ENCODE measurements around the gene NXPE2.

GRCh38 chr11:114719562-114719961 lies 41.2 kb downstream of the NXPE2 start:
- TF ChIP-seq CTCF (IDR thresholded peaks at IDR 0.05) (no peak), GABPA (IDR thresholded peaks at IDR 0.05; ENCODE audit: low read depth) (no peak), POLR2AphosphoS5 (IDR thresholded peaks at IDR 0.05; ENCODE audit: low read depth, low read length) (no peak), USF1 (IDR thresholded peaks at IDR 0.05; ENCODE audit: borderline replicate concordance, low read depth) (no peak), EP300 (IDR thresholded peaks at IDR 0.05; ENCODE audit: borderline replicate concordance in 1 of 2, low read depth in 1 of 2, low read length in 1 of 2) (no peak), YY1 (IDR thresholded peaks at IDR 0.05; ENCODE audit: low read depth) (no peak), MAX (IDR thresholded peaks at IDR 0.05; ENCODE audit: low read depth) (no peak), MXI1 (IDR thresholded peaks at IDR 0.05; ENCODE audit: low read depth, low read length) (no peak), NRF1 (IDR thresholded peaks at IDR 0.05; ENCODE audit: low read depth, low read length) (no peak), RAD21 (IDR thresholded peaks at IDR 0.05; ENCODE audit: low read length) (no peak), REST (IDR thresholded peaks at IDR 0.05; ENCODE audit: low read depth, low read length) (no peak), EZH2phosphoT487 (IDR thresholded peaks at IDR 0.05; ENCODE audit: borderline replicate concordance, low read depth) (no peak), FOXJ3 (CRISPR knock-in tag; IDR thresholded peaks at IDR 0.05) (no peak), GATA2 (CRISPR knock-in tag; IDR thresholded peaks at IDR 0.05) (no peak)
